Measurements from ENCODE around the gene TTLL7.

The TTLL7 gene

GRCh38 chr1:83998498-83999315, at the start of gene TTLL7:
TSS of gene TTLL7 (minus strand) at chr1:83999132. CDS start at chr1:83952211, 46,921 bp downstream.
- no peak for DNase-seq (ENCODE audit: low read depth)

- no peak for DNase-seq (ENCODE audit: low read depth)
Observed at GRCh38 chr1:84042461-84042860, 43.5 kb upstream of the TTLL7 start.

- DNase-seq (ENCODE audit: low read depth), result no peak
Observed at GRCh38 chr1:84037758-84038611, 39.1 kb upstream of the TTLL7 start.

- DNase-seq (ENCODE audit: low read depth), result no peak
Observed at GRCh38 chr1:84031802-84032327, 32.9 kb upstream of the TTLL7 start.

- no peak for DNase-seq (ENCODE audit: low read depth)
Observed at GRCh38 chr1:84027368-84027767, 28.4 kb upstream of the TTLL7 start.

GRCh38 chr1:84025966-84026365, 27.0 kb upstream of the TTLL7 start:
- DNase-seq (ENCODE audit: low read depth), result no peak

- no peak for DNase-seq (ENCODE audit: low read depth)
Observed at GRCh38 chr1:84021822-84022221, 22.9 kb upstream of the TTLL7 start.

GRCh38 chr1:84020151-84020550, 21.2 kb upstream of the TTLL7 start:
- no peak for DNase-seq (ENCODE audit: low read depth)

GRCh38 chr1:84019217-84019616, 20.3 kb upstream of the TTLL7 start:
- no peak for DNase-seq (ENCODE audit: low read depth)

GRCh38 chr1:84013708-84014107, 14.8 kb upstream of the TTLL7 start:
- DNase-seq (ENCODE audit: low read depth), result no peak

- DNase-seq (ENCODE audit: low read depth), result no peak
Observed at GRCh38 chr1:84012018-84012417, 13.1 kb upstream of the TTLL7 start.

- no peak for DNase-seq (ENCODE audit: low read depth)
Observed at GRCh38 chr1:84010136-84010535, 11.2 kb upstream of the TTLL7 start.

GRCh38 chr1:84008631-84009030, 9.7 kb upstream of the TTLL7 start:
- DNase-seq (ENCODE audit: low read depth), result no peak

- no peak for DNase-seq (ENCODE audit: low read depth)
Observed at GRCh38 chr1:84006591-84006990, 7.7 kb upstream of the TTLL7 start.

GRCh38 chr1:84001501-84001900, 2.6 kb upstream of the TTLL7 start:
- DNase-seq (ENCODE audit: low read depth), result no peak

GRCh38 chr1:84000954-84001495, 2.1 kb upstream of the TTLL7 start:
- no peak for DNase-seq (ENCODE audit: low read depth)

- DNase-seq (ENCODE audit: low read depth), result no peak
Observed at GRCh38 chr1:84000196-84000885, 1.4 kb upstream of the TTLL7 start.

GRCh38 chr1:83999316-83999819, 436 bp upstream of the TTLL7 start:
- peak; percentile 45 for DNase-seq (ENCODE audit: low read depth)

GRCh38 chr1:83998205-83998497, 781 bp downstream of the TTLL7 start:
- DNase-seq (ENCODE audit: low read depth), result no peak

GRCh38 chr1:83997631-83998030, 1.3 kb downstream of the TTLL7 start:
- DNase-seq (ENCODE audit: low read depth), result no peak

GRCh38 chr1:83996621-83997020, 2.3 kb downstream of the TTLL7 start:
- no peak for DNase-seq (ENCODE audit: low read depth)

- no peak for DNase-seq (ENCODE audit: low read depth)
Observed at GRCh38 chr1:83996191-83996590, 2.7 kb downstream of the TTLL7 start.
